IPS-NIHi7 (cell line): ENCODE data around the gene ACOT13.
A peak's percentile ranks its signal among the peaks of the same experiment; 100 is the strongest.
"Not testable (repeated sequence)": the region's sequence is repeated elsewhere in the genome, so short reads cannot be mapped to it uniquely, and the experiment has no call there.

ENCODE experiments used
- DNase-seq: peaks from one replicate; pipeline ENCODE4 v3.0.0; 2012; ENCODE audit warnings: mixed read lengths; ENCODE audit errors: extremely low spot score

ACOT13 gene

DNA sequence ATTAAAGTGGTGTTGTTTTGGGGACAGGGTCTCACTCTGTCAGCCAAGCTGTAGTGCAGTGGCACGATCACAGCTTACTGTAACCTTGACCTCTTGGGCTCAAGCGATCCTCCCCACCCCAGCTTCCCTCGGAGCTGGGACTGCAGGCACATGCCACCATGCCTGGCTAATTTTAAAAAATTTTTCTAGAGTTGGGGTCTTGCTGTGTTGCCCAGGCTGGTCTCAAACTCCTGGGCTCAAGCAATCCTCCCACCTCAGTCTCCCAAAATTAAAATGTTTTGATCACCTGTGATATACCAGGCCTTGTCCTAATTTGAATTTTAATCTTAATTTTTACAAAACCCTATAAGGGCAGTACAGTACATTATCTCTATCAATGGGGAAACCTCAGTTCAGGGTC is 25.5 kb downstream of the ACOT13 start:
- no peak for DNase-seq

DNA sequence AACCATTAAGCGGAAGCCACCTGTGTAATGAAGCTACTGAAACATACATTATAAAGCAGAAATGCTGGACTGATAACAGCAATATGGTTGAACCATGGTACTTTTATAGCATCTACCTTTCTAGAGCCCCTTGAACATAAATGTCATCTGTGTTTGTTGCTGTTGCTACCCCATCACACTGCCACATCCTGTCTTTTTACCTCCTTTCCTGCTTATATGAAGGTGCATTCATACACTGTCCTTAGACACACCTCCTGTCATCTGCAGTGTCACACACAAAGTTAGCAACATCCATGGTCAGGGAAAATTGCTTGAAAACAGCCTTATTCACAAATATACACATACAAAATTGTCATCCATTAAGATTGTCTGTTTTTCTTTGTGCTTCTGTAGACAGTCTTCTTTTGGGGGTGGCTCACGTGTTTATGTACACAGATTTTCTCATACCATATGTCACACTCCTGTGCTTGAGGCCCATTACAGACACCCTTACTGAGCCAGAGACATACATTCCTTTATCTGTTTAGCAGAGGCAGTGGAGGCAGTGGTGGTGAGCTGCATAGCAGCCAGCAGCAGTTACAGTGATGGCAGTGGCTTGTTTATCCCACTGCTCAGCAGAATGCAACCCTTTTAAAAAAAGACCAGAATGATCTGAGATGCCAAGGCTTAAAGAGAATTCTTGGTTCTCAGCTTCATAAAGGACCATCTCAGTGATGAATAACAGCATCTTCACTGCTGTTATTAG is 26.1 kb downstream of the ACOT13 start:
- DNase-seq, result no peak

DNA sequence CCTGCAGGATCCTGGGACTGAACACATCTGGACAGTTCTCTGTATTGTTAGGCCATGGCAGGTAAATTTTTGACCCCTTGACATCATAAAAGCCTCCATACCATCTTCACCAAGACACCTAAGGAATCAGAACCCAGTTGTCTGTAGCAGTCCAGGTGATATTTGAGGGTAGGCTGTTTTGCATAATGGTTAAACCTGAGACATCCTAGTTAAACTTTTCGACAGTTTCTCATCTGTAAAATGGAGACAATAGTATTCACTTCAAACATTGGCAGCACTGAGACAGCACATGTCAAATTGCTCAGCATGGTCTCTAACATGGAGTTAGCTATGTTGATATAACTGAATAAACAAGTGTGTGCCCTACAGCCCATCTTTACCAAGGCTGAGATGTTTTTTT is 27.3 kb downstream of the ACOT13 start:
- no peak for DNase-seq

DNA sequence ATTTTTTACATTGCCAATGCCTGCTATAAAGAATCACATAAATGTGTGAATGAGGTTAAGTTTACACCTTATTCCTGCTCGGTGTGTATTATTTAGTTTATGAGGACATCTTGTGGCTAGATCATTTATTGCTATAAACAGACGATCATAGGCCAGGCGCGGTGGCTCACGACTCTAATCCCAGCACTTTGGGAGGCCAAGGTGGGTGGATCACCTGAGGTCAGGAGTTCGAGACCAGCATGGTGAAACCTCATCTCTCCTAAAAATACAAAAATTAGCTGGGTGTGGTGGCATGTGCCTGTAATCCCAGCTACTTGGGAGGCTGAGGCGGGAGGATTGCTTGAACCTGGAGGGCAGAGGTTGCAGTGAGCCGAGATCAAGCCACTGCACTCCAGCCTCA is 28.8 kb downstream of the ACOT13 start:
- DNase-seq, result peak; percentile 21

DNA sequence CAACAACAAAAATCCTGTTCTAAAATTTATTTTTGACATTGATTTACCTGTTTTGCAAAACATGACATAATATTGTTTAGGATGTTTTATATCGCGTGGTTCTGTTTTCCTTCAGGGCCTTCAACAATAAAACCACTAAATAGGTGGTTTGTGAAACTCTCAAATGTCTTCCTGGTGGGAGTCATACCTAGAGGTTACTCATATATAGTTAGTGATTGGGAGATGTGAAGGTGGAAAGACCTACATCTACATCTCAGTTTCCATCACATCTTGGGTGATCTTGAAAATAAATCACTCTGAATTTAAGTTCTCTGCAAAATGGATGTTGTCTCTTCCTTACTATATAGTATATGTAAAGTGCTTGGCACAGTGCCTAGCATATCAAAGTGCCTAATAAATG is 29.2 kb downstream of the ACOT13 start:
- no peak for DNase-seq

DNA sequence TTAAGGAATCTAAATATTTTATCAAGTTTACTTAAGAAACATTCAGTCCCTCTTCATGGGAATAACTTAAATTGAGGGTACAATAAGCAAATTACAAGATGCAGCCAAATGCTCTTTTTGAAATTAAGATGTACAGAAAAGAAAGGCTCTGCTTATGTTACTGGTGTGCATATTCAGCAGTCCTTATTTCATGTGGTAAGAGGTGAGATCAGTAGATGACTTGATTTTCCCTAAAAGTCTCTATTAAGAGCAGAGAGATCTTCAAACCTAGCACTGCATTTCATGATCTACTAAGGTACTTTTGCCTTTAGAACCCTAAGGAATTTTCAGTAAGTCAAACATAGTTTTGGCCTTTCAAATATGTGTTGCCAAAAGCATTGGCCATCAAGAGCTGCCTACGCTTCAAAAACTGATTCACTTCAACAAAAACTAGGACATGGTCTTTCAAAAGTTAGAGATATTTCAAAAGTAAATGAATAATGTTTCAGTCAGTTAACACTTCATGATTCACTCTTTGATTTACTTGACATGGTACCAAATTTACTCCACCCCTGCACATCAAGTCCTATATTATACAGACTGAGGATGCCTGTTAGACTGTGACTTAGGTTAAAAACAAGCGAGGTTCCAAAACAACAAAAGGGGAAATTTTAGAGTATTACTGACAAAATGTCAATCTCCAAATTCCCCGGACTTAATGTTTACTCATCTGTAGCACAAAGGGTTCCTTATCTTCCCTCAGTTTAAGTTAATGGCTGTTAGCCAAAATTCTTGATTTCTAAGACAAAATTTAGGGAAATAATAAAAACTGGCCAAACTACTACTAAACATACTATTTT is 32.9 kb downstream of the ACOT13 start:
- no peak for DNase-seq

DNA sequence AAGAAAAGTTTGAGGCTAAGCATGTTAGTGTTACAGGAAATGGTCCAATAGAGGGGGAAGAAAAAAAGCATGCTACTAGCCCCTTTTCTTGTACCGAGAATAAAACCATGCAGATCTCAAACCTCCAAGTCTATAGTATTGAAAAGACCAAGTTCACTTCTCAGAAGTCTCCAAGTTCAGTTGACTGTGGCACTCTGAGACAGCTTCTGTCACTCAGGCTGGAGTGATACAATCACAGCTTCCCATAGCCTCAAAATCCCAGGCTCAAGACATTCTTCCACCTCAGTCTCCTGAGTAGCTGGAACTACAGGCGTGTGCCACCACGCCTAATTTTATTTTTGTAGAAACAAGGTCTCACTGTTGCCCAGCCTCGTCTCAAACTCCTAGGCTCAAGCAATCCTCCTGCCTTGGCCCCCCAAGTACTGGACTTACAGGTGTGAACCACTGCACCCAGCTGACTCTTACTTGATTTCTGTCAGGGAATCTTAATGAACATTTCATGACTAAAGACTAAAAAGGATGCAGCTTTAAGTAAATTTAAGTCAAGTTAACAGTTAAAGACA is 35.9 kb downstream of the ACOT13 start:
- DNase-seq, result no peak

DNA sequence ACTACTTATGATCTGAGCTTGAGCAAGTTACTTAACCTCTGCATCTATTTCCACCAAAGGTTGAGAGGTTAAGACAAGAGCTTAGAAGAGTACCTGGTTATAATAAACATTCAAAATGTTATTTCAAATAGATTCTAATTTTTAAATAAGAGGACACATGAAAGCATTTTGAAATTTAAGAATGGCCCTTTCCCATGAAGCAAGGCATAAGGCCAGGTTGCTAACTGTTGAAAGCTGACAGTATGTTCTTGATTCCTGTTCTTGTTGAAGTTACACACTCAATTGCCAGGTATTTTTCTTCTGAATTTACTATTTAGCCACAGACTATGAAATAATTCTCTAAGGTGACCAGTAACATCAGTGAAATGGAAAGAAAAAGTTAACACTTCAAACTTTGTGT is 37.6 kb downstream of the ACOT13 start:
- no peak for DNase-seq

DNA sequence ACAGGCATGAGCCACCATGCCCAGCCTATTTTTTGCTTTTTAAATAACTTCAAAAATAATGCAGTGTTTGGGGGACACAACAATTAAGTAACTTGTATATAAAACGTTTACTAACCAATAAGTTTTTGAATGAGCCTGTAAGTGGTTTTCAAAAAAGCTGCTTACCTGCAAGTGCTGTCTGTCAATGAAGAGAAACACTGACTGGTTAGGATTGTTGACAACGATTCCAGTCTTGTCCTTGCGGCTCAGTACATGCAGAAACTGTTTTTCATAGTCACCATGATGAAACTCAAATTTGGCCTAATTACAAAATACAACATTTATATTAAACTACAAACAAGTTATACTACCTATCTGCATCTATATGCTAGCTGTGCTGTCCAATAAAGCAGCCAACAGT is 41.7 kb downstream of the ACOT13 start:
- DNase-seq, result no peak

DNA sequence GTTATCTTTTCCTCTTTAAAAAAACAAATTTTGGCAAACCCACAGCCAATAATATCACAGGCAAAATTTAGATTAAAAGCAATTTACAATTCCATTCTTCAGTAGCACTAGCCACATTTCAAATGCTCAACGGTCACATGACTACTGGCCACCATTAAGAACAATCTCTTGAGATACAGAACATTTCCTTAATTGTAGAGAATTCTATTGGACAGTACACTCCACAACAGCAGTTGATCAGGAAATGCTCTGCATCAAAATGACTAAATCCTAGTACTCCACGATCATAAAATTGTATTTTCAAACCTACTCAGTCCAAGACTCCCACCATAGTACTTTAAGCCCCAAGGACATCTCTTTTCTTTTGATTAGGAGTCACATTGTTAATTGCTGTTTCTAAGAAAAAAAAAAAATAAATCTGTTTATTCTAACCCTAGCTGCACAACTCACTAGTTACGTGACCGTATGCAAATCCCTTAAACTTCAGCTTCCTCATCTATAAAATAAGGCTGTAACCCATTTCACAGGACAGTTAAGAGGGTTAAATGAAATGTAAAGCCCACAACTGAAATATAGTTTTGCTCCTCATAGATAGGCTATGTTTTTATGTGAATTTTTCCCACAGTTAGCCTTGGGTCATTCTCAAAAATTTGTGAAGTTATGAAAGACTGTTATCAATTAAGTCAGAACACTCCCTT is 42.3 kb downstream of the ACOT13 start:
- DNase-seq, result no peak

DNA sequence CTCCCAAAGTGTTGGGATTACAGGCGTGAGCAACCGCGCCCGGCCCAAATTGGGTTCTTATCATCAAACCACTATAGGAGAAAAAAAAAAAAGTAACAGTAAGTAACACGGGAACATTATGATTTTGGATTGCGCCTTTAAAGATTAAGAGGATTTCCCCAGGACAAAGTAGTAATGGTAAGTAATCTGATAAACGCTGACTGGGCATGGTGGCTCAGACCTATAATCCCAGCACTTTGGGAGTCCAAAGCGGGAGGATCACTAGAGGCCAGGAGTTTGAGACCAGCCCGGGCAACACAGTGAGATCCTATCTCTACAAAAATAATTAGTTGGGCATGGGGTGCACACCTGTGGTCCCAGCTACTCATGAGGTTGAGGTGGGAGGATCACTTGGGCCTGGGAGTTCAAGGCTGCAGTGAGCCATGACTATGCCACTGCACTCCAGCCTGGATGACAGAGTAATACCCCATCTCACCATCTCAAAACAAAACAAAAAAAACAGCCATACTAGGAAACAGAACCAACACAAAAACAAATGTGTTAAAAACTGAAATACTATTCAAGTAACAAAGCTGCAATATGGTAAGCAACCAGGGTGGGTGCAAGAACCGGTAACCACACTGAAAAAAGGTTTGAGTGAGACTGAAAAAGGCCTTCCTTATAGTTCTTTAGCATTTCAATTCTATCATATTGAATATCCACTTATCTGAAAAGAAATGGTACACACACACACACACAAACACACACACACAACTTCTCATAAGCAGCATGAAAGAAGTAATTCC is 43.8 kb downstream of the ACOT13 start:
- no peak for DNase-seq

DNA sequence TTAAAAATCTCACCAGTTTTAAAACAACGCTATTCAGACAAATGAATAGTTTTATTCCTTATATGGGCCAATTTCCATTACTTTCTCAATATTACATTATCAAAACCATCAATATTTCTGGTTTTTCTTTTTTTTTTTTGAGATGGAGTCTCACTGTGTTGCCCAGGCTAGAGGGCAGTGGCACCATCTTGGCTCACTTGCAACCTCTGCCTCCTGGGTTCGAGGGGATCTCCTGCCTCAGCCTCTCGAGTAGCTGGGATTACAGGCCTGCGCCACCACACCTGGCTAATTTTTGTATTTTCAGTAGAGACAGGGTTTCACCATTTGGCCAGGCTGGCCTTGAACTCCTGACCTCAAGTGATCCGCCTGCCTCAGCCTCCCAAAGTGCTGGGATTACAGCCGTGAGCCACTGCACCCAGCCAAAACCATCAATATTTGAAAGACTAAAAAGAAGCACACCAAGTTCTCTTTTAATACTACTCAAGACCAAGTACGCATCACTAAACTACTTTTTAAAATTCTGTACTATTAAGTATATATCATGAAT is 49.8 kb downstream of the ACOT13 start:
- DNase-seq, result not testable (repeated sequence)

DNA sequence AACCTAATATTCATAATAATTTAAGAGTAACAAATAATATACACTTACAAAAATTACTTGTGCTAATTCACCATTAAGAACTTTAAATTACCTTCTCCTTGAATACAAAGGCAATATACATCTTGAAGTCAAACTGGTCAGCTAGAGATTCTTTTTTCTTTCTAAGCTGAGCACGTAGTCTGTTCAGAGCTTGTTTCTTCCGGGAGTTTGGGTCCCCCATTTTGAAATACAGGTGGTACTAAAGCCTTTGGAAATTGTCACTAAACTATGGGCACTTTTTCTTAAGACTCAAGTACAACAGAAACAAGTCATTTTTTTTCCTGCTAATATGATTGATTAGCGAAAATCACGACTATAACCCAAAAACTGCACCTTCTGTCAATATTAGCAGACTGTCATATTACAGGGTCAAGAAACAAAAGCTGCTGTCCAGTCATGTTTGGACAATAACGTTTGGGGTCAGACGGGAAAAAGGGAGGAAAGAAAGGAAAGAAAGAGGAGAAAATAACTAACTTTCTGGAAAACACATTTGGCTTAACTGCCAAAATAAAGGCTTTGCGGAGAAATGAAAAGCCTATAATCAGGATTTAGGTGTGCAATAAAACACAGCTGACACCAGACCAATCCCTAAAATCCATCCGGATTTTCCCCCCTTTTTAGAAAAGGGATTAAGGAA is 51.7 kb downstream of the ACOT13 start:
- no peak for DNase-seq

DNA sequence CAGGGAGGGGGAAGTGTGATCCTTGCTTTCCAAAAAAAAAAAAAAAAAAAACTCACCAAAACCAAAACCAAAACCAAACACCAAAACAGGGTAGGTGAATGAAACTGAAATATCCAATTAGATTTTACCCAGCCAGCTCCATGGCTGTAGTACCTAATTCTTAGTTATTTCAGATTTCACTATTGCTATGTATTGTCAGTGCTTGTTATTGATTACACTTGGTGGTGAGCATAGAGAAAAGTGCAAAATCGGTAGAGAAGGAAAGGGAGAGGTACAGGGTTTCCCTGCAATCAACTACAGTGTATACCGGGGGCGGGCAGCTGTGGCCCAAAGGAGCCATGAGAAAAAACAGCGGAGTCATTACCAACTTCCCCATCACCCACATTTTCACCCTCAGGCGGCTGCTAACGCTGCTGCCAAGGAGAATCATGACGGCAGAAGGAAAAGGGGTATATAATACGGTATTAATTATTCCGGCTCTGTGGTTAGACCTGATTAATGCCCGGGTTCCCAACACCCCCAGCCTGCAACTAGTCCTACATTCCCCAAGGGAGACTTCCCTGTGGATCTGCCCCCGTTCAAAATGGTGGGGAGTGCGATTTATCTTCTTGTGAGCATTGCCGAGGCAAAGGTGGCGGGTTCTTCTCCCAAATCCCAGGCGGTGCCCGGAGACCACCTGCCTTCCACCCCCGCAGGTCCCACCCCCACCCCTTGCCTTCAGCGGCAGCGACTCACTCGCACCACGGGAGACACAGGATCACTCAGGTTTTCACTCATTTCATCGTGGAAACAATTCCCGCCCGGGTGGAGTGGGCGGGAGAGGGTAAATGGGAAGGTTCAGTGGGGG is 52.5 kb downstream of the ACOT13 start, which contains the start of gene C6orf62:
Gene C6orf62, minus strand, starts transcription at position 30 of the 847 bp plus-strand sequence. CDS start 486 bp downstream, outside the sequence.
- DNase-seq, result peak; percentile 17

DNA sequence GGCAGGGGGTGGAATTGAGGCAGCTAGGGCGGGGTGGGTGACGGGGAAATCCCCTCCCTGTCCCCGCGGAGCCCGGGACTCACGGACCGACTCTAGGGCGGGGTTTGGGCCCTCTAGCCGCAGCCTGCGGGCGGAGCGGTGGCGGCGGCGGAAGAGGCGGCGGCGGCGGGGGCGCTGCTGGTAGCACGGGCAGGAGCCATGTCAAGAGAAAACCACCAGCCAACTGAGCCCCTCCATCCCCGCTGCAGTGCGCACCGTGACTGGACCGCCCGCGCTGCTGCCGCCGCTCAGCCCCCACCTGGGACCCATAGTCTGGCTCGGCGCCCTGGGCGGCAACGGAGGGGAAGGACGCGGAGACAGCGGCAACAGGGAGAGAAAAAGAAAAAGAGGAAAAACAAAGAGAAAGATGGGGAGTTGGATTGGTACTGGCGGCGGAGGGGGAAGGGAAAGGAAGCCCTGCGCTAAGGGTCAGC is 53.3 kb downstream of the ACOT13 start:
- peak; percentile 12 for DNase-seq

DNA sequence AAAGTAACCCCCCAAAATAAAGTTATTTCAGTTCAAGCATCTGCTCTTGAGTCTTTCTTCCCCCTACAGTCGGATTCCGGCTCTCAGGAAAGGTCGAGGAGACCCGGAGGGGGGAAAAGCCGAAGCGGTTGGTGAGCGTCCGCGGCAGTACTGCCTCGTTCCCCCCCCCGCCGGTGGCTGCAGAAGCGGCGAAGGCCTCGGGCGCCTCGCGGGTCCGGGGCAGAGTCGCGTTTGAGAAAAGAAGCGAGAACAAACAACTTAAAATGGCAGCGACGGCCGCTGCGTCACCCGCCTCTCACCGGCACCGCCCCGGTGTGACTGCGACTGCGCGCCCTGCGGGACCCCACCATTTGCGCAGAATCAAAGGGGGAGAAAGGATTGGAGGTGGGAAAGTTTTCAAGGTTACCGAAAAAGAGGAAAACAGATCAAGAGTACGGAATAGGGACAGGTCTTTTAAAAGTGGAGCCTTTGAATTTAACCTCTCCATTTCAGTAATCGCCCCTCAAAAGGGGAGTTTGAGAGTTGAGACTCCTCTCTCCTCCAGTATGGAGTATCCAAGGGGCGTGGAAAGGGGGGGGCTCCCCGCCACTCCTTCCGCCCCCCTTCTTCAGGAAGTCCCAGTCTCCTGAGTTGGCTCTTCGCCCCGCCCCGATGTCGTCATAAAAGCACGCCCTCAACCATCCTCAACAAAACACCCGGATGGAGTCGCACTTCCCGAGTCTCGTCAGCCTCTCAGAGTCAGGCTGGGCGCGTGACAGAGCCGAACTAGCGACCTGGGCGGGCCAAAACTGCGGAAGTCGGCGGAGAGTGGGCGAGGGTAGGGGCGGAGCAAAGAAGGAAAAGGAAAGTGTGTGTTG is 54.0 kb downstream of the ACOT13 start:
- peak; percentile 98 for DNase-seq

DNA sequence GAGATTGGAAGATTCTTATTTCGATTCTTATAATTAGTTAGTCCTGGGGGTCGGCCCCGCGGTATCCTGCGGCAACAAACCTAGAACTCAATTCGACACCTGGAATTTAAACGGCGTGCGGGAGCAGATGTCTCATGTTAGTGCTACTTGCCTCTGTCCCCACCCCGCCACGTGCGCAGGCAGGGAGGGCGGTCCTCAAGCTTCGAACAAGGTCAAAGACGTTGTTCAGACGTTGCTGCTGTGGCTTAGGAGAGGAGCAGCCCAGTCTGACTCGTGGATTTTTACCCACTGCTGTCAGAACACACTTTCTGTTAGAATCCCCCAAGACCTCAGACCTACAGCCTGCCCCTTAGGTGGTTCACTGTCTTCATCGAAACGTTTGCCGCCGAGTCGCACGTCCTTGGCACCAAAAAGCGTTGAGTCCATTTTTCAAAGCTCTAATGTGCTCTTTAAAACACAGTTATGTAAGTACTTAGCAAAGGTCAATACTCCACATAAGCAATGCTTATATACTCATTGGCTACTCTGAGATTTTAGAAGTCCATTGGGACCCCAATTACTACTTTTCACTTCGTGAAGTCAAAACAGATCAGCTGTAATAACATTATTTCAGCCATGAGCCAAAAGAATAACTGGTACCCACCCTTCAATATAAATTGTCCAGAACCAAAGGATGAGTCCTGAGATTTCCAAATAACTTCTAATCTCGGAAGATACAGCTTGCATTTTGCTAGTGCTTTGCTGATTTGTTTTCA is 54.8 kb downstream of the ACOT13 start:
- DNase-seq, result peak; percentile 71

DNA sequence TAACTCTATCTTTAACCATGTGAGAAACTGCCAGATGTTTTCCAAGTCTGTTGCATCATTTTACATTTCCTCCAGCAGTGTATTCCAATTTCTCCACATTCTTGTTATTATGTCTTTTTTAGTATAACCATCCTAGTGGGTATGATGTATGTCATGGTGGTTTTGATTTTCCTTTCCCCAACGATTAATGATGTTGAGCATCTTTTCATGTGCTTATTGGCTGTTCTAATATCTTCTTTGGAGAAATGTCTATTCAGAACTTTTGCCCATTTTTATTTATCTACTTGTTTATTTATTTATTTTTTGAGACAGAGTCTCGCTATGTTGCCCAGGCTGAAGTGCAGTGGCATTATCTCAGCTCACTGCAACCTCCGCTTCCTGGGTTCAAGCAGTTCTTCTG is 56.4 kb downstream of the ACOT13 start:
- DNase-seq, result no peak
